HepG2 (cell line): Measurements from ENCODE around the gene INAFM1. TPM values are rescaled to one million over a fixed set of nuclear protein-coding genes. Genes with fewer than 3 reads are reported as not detected.

Experiments used
- ASH2L ChIP-seq: fragments of 300-600, 200-600 bp; sonication (generic); IDR thresholded peaks from 2 replicates; pipeline ENCODE4 v1.7.0; 2017; ENCODE audit warnings: low read depth, mild to moderate bottlenecking, moderate library complexity, mixed read lengths, low read length; ENCODE audit not compliant: insufficient read length
- FOXK2 ChIP-seq: fragments of 450-650 bp; IDR thresholded peaks from 2 replicates; pipeline ENCODE4 v1.6.1; 2016
- GATAD1 ChIP-seq: IDR thresholded peaks from 2 replicates; pipeline ENCODE4 v1.6.1; 2016; ENCODE audit warnings: missing genetic modification reagents, missing compliant biosample characterization
- NFATC3 ChIP-seq: sonication (generic); formaldehyde crosslinking; IDR thresholded peaks from 2 replicates; pipeline ENCODE4 v1.5.1; 2020; ENCODE audit warnings: mild to moderate bottlenecking, missing genetic modification reagents
- NFE2L1 ChIP-seq: sonication (generic); formaldehyde crosslinking; IDR thresholded peaks from 2 replicates; pipeline ENCODE4 v1.4.0; 2020; ENCODE audit warnings: missing genetic modification reagents, mild to moderate bottlenecking, borderline replicate concordance
- PCBP2 ChIP-seq: fragments of 200-400 bp; formaldehyde crosslinking; optimal IDR thresholded peaks from 2 replicates; pipeline ENCODE3; 2018; ENCODE audit warnings: low read length, low read depth; ENCODE audit not compliant: poor library complexity, severe bottlenecking
- TEAD3 ChIP-seq: optimal IDR thresholded peaks from 2 replicates; pipeline ENCODE3; 2016; ENCODE audit warnings: borderline replicate concordance
- ZBTB37 ChIP-seq: sonication (generic); formaldehyde crosslinking; IDR thresholded peaks from 2 replicates; pipeline ENCODE4 v1.4.0; 2020; ENCODE audit warnings: mild to moderate bottlenecking, missing genetic modification reagents
- ZBTB8A ChIP-seq: sonication (generic); formaldehyde crosslinking; IDR thresholded peaks from 2 replicates; pipeline ENCODE4 v1.4.0; 2020; ENCODE audit warnings: mild to moderate bottlenecking, low read depth, missing genetic modification reagents, borderline replicate concordance
- ZKSCAN1 ChIP-seq: fragments of 150-350 bp; IDR thresholded peaks from 2 replicates; pipeline ENCODE4 v1.6.1; 2014; ENCODE audit warnings: low read length
- ZNF274 ChIP-seq: sonication (generic); formaldehyde crosslinking; IDR thresholded peaks from 2 replicates; pipeline ENCODE4 v1.5.1; 2020; ENCODE audit warnings: mild to moderate bottlenecking, missing genetic modification reagents
- ZNF317 ChIP-seq: sonication (generic); formaldehyde crosslinking; IDR thresholded peaks from 2 replicates; pipeline ENCODE4 v1.5.0; 2020; ENCODE audit warnings: mild to moderate bottlenecking, missing genetic modification reagents
- ZNF33A ChIP-seq: sonication (generic); formaldehyde crosslinking; IDR thresholded peaks from 2 replicates; pipeline ENCODE4 v1.5.1; 2020; ENCODE audit warnings: missing genetic modification reagents, mild to moderate bottlenecking, moderate library complexity, borderline replicate concordance
- ZNF567 ChIP-seq: sonication (generic); formaldehyde crosslinking; IDR thresholded peaks from 2 replicates; pipeline ENCODE4 v1.8.1; 2023; ENCODE audit warnings: mild to moderate bottlenecking, missing genetic modification reagents, borderline replicate concordance
- ZNF703 ChIP-seq: sonication (generic); formaldehyde crosslinking; IDR thresholded peaks from 2 replicates; pipeline ENCODE4 v1.5.1; 2020; ENCODE audit warnings: missing genetic modification reagents, mild to moderate bottlenecking, moderate library complexity, borderline replicate concordance
- polyA plus RNA-seq, 8 experiments: library from polyadenylated mRNA; depleted of rRNA in 3 of 8; stranded (reverse) in 7 of 8; unstranded in 1 of 8; fragments of >200 nt; fragmentation: Illumina TruSeq in 4 of 8; extraction: Trizol in 4 of 8; gene quantifications; 2 replicates each; pipeline versions ENCODE4 v1.2.1 to v1.2.3, GENCODE V29; 2011 to 2016; ENCODE audit warnings: low read depth in 4 of 8, missing spikeins in 1 of 8, mixed read lengths in 1 of 8; ENCODE audit not compliant: insufficient read depth in 1 of 8
- total RNA-seq, 5 experiments: library from RNA; depleted of rRNA; stranded (reverse); fragments of >200 nt; fragmentation: Illumina TruSeq; extraction: Trizol; gene quantifications; 2 replicates each; pipeline ENCODE4 v1.2.3, GENCODE V29; 2016; ENCODE audit warnings: low read depth in 1 of 5
- TF ChIP-seq, protein P1 (sequence below): IDR thresholded peaks from 2 replicates; pipeline ENCODE4 v1.6.1; 2016; ENCODE audit warnings: mild to moderate bottlenecking, missing biosample characterization, missing genetic modification reagents
- TF ChIP-seq, protein P2 (sequence below): sonication (generic); formaldehyde crosslinking; IDR thresholded peaks from 2 replicates; pipeline ENCODE4 v1.4.0; 2020; ENCODE audit warnings: mild to moderate bottlenecking, missing genetic modification reagents, borderline replicate concordance
- TF ChIP-seq, protein P3 (sequence below): sonication (generic); formaldehyde crosslinking; IDR thresholded peaks from 2 replicates; pipeline ENCODE4 v1.5.1; 2020; ENCODE audit warnings: missing genetic modification reagents, mild to moderate bottlenecking, borderline replicate concordance
- TF ChIP-seq, protein P4 (sequence below): sonication (generic); formaldehyde crosslinking; IDR thresholded peaks from 2 replicates; pipeline ENCODE4 v1.8.0; 2022; ENCODE audit warnings: missing genetic modification reagents, low read depth, mild to moderate bottlenecking, borderline replicate concordance

Gene INAFM1
- total and polyA plus RNA-seq, 2 of the 13 experiments (the other 11 are each of a cell fraction or from before 2014, with no cell fraction given) = 0.88 to 1.9 TPM

- TF ChIP-seq ZBTB37 (no peak), NFATC3 (CRISPR knock-in tag) (no peak), PCBP2 (no peak), ZNF33A (CRISPR knock-in tag) (no peak), ZKSCAN1 (no peak), GATAD1 (no peak), ZNF567 (CRISPR knock-in tag) (no peak), FOXK2 (peak; percentile 52; the same call in 1 of the 2 replicates), ASH2L (peak; percentile 12), ZNF274 (CRISPR knock-in tag) (no peak), ZNF317 (CRISPR knock-in tag) (no peak), ZBTB8A (CRISPR knock-in tag) (no peak), TEAD3 (CRISPR knock-in tag) (no peak), NFE2L1 (no peak), ZNF703 (no peak)
- TF ChIP-seq, protein P1, sequence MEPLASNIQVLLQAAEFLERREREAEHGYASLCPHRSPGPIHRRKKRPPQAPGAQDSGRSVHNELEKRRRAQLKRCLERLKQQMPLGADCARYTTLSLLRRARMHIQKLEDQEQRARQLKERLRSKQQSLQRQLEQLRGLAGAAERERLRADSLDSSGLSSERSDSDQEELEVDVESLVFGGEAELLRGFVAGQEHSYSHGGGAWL = no peak
- TF ChIP-seq, protein P2, sequence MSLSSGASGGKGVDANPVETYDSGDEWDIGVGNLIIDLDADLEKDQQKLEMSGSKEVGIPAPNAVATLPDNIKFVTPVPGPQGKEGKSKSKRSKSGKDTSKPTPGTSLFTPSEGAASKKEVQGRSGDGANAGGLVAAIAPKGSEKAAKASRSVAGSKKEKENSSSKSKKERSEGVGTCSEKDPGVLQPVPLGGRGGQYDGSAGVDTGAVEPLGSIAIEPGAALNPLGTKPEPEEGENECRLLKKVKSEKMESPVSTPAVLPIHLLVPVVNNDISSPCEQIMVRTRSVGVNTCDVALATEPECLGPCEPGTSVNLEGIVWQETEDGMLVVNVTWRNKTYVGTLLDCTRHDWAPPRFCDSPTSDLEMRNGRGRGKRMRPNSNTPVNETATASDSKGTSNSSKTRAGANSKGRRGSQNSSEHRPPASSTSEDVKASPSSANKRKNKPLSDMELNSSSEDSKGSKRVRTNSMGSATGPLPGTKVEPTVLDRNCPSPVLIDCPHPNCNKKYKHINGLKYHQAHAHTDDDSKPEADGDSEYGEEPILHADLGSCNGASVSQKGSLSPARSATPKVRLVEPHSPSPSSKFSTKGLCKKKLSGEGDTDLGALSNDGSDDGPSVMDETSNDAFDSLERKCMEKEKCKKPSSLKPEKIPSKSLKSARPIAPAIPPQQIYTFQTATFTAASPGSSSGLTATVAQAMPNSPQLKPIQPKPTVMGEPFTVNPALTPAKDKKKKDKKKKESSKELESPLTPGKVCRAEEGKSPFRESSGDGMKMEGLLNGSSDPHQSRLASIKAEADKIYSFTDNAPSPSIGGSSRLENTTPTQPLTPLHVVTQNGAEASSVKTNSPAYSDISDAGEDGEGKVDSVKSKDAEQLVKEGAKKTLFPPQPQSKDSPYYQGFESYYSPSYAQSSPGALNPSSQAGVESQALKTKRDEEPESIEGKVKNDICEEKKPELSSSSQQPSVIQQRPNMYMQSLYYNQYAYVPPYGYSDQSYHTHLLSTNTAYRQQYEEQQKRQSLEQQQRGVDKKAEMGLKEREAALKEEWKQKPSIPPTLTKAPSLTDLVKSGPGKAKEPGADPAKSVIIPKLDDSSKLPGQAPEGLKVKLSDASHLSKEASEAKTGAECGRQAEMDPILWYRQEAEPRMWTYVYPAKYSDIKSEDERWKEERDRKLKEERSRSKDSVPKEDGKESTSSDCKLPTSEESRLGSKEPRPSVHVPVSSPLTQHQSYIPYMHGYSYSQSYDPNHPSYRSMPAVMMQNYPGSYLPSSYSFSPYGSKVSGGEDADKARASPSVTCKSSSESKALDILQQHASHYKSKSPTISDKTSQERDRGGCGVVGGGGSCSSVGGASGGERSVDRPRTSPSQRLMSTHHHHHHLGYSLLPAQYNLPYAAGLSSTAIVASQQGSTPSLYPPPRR (CRISPR knock-in tag) = no peak
- TF ChIP-seq, protein P3, sequence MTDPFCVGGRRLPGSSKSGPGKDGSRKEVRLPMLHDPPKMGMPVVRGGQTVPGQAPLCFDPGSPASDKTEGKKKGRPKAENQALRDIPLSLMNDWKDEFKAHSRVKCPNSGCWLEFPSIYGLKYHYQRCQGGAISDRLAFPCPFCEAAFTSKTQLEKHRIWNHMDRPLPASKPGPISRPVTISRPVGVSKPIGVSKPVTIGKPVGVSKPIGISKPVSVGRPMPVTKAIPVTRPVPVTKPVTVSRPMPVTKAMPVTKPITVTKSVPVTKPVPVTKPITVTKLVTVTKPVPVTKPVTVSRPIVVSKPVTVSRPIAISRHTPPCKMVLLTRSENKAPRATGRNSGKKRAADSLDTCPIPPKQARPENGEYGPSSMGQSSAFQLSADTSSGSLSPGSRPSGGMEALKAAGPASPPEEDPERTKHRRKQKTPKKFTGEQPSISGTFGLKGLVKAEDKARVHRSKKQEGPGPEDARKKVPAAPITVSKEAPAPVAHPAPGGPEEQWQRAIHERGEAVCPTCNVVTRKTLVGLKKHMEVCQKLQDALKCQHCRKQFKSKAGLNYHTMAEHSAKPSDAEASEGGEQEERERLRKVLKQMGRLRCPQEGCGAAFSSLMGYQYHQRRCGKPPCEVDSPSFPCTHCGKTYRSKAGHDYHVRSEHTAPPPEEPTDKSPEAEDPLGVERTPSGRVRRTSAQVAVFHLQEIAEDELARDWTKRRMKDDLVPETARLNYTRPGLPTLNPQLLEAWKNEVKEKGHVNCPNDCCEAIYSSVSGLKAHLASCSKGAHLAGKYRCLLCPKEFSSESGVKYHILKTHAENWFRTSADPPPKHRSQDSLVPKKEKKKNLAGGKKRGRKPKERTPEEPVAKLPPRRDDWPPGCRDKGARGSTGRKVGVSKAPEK (CRISPR knock-in tag) = no peak
- TF ChIP-seq, protein P4, sequence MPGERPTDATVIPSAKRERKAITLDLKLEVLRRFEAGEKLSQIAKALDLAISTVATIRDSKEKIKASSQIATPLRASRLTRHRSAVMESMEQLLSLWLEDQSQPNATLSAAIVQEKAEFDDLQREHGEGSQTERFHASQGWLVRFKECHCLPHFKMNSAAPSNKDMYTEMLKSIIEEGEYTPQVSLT (CRISPR knock-in tag) = no peak
These were observed 44.4 kb upstream of the INAFM1 start (continued) for GRCh38 chr19:47230054-47230920.
